ELR (cell line): ENCODE results near the gene CDK15.

ENCODE experiments used
- DNase-seq: peaks from one replicate; pipeline ENCODE4 v3.0.0-alpha.2; 2015; ENCODE audit warnings: low read depth

Gene CDK15

DNA sequence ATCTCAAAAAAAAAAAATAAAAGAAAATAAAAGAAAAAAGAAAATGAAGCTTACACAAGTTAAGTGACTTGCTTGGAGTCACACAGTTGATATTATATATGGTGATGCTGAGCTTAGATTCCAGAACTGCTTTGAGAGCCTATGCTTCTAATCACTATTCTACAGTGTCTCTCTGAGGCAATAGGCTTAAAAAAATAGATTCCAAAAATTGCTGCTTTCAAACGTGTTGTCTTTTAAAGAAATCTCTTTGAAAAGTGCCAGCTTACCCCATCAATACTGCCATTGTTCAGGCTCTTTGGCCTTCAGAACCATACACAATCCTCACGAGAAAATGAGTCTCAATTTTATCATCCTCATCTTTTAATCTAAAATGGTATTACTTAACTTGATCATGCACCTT lies 102.6 kb downstream of the CDK15 start:
- peak; percentile 24 for DNase-seq

DNA sequence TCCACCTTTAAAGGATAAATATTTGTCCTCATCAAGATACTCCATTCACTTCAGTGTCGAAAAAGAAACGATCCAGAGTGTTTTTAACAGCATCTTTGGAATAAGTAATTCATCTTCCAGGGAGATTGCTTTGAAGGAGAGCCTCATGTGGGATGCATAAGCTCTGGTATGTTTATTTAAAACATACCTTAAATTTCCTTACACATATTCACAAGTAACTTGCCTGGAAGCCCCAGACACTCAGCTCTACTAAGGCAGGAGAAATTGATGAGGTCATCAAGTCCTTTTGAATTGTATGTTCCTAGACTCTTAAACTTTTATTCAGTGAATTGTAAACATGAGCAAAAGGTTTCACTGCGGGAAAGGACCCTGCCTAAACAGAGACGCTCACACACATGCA lies 103.0 kb downstream of the CDK15 start:
- DNase-seq, result peak; percentile 90

DNA sequence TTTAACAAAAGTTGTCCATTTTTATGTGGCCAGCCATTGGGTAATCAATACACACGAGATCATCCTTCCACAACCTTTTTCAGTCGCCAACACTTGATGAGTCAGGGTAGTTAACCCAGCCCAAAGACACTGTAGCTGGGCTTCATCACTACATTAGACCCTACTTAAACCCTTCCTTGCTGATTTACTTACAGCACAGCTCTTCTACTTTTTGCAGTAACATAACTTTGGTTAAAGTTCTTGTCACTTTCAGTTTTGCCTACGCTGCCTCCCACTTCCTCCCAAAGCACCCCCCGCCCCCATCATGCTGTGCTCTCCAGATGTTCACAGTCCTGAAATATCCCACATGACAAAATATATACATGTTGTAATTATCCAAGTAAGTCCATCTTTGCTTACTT lies 103.6 kb downstream of the CDK15 start:
- DNase-seq, result peak; percentile 72

DNA sequence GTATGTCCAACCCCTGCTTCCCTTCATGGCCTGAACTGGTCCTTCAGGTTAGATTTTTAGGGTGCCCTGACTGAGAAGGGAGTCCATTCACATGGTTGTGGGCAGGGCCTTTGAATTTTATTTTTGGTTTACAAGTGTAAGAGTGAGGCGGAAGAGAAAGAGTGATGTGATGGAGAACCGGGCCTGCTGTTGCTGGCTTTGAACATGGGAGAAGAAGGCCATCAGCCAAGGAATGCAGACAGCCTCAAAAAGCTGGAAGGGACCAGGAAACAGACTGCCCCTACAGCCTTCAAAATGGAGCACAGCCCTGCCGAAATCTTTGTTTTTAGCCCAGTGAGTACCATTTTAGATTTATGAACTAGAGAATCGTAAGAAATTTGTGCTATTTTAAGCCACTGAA lies 105.0 kb downstream of the CDK15 start:
- DNase-seq, result no peak

DNA sequence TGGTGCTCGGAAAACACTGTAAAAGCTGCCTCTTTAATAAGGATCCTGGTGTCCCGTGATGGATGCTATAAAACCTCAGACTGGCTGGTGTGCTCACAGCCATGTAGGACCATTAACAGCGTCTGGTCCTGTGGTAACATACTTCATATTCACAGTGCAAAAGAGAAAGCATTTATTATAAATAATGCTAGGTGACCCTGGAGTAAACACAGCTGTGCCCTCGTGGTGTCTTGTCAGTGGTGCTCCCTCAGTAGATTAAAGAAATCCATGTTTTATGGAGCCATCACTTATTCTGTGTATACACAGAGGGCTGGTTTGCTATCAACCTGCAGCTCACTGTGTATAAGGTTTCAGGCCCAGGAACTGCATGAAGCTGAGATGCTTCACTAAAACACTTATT lies 106.9 kb downstream of the CDK15 start:
- DNase-seq, result no peak

DNA sequence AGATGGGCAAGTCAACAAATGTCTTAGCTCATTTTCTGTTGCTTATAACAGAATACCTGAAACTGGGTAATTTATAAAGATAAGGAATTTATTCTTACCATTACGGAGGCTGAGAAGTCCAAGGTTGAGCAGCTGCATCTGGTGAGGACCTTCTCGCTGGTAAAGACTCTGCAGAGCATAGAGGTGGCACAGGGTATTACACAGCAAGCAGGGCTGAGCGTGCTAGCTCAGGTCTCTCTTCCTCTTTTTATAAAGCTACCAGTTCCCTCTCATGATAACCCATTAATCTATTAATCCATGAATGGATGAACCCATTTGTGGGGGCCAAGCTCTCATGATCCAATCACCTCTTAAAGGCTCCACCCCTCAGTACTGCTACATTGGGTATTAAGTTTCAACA lies 109.1 kb downstream of the CDK15 start:
- no peak for DNase-seq

DNA sequence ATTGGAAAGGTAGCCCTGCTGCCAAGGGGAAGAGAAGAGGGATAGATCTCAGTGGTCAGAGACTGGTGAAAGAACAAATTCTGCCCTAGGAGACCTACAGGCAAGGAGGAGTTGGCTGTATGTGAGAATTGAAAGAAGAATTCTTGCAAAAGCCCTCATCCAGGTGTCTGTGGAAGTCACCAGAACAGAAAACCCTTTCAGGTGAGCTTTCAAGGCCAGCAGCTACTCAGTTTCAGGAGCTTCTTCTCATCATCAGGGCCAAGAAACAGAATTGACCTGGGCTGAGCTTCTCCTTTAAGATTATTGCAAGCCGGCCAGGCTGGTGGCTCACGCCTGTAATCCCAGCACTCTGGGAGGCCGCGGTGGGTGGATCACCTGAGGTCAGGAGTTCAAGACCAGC lies 110.2 kb downstream of the CDK15 start:
- DNase-seq, result no peak

DNA sequence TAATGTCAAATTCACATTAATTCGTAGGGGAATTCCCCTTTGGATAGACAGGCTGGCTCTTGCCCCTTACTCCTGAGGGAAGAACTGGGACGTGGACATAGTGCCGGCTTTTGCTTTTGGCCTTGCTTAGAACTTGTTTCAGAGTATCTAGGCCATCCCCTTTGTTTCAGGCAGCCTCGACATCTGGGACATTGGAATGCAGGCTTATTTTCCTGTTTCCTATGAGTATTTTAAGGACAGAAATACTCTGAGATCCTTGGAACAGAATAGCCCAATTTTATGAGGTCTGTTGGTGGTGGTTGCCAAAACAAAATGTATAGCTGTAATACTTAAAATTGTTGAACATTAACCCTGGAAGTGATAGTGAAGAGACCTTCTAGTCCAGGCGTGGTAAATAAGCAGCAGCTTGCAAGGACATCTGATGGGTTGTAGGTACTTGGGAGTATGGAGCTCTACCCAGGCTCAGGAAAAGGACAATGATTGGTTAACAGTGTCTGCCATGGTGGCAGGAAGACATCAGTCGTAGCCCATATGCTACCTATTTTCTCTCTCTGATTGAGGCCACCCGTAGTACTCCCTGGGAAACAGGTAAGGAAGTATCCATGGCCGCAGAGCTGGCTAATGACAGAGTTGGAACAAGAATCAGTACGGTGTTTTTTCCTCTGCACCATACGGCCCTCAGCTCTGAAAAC lies 112.4 kb downstream of the CDK15 start:
- no peak for DNase-seq

DNA sequence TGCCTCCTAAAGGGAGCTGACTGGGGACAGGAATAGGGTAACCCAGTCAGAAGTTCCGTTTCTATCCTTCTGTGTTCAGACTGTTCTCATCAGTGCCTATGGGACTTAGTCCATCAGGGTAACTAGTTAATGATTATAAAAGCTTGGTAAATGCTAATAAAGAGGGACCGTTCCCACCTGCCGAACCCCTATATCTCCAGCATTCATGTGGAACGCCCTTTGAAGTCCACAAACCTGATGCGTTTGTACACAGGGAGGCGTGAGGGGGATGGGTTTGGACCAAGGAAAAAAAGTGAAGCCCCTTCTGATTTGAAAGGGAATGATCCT lies 112.9 kb downstream of the CDK15 start:
- no peak for DNase-seq

DNA sequence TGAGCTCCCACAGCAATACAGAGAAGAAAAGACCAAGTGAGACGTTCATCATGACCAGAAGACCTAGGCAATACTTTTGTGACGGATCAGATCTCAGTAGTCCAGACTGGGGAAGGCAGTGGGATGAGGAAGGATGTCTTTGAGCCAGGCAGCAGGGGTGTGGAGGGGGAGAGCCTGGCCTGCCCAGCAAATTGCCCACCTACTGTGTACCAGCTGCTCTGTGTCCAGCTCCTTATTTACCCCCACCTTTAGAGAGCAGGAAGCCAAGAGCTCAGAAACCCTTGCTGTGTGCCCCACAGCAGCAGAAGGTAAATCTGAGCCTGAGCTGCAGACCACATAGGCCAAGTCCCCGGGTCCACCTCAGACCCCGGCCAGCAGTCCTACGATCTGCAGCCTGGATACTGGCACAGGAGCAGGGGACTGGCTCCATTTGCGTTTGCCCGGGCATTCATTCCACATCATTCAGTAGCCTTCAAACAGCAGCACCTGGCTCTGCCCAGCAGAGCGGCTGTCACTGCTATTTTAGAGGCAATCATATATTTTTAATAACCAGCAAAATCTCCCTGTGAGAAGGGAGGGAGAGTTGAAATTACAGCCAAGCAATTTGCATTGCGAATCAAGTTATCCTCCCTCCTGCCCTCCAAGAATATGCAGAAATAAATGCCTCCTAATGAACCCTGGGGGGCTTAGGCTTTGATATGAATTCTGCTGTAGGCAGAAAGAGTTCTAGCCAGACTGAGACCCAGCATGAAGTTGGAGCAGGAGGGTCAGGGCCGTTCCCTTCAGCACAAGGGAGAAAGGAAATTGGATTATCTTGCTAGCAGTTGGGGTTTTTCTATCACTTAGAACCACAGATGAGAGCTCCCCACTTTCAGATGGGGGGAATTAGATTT lies 117.3 kb downstream of the CDK15 start:
- DNase-seq, result no peak

DNA sequence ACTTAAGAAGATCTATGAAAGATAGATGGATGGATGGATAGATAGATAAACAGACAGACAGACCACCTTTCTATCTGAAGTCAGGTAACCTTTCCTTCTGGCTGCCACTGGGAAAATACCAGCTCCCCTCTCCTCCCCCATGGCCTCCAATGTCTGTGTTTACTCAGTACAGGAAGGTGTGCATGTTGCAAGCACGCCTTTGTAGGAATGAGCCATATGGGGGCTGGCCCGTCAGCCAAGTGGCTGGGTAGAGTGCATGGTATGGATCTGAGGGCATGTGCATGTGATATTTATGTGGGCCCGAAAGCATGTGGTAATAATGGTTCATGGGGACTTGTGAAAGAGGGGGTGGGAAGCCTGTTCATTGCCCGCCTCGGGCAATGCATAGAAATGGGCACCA lies 118.1 kb downstream of the CDK15 start:
- no peak for DNase-seq

DNA sequence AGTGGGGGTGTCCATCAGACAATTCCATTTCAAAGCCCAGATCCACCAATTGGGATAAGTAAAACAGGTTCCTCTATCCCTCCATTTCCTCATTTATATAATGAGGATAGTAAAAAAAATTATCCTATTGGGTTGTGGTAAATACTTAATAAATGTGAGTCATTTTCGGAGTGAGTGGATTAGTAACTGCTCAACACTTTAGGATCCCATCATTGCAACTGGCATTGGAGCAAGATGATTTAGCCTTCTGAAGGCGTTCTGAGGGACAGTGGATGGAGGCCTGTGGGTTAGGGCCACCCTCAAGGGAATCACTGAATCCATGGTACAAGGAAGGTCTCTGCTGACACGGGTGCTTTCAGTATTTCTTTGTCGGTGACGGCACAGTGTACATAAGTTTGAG lies 118.7 kb downstream of the CDK15 start:
- peak; percentile 16 for DNase-seq

DNA sequence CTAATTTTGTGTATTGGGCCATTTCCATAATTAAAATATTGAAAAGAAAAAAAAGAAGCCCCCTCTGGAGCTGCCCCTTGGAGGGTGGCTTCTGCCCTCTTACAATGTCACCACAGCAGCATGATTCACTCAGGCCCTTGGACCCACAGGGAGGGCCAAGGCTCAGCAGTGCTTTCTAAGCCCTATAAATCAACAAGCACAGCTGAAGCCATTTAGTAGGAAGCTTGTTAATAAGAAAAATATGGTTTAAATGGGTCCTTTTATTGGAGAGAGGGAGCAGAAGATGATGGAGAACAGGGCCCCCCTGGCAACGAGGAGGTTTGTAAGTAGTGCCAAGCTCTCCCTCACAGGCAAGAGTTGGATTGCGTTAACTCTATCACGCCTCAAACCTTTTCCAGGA lies 119.7 kb downstream of the CDK15 start:
- DNase-seq, result no peak

DNA sequence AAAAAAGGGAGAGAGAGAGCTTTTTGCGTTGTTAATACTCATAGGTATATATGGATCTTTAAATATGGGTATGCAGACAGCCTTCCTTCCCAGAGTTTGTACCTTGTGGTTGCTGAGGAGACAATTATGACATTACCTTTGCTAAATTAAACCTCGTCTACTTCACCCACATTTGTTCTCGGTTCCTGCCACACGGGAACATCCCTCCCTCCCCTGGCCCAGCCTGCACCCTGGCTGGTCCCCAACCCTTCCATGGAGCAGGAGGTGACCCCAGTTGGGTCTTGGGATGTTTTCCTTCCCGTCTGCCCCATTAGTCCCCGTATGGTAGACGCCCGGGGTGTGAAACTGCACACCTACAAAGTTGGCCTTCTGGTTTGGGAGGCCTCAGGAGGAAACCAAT lies 122.0 kb downstream of the CDK15 start:
- DNase-seq, result no peak

DNA sequence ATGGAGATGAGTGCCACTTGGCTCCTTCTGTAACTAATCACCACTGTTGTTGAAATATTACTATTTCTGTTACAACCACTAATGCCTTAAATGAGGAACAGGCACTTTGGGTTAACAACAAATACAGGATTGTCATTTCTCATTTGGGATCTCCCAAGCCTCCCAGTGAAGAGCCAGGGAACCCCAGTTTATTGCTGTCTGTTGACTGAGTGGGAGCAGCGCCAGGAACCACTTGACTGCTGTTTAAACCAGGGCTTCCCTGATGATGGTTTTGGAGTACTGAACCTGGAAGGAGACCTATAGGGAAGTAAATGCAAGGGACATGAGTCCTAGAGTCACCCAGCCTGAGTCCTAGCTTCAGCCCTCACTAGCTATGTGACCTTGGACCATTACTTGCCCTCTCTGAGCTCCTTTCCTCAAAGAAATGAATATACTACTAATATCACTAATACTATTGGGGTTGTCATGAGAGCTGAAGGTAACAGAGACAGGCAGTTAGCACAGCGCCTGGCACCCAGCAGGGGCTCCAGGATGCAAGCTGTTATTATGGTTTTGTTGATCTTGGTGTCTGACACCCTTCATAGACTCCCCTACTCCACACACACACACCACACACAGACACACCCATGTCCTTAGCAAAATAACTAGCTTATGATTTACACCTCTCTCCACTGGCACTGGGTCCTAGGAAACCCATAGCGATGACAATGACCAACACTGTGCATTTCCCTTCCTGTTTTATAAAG lies 123.1 kb downstream of the CDK15 start:
- DNase-seq, result no peak

DNA sequence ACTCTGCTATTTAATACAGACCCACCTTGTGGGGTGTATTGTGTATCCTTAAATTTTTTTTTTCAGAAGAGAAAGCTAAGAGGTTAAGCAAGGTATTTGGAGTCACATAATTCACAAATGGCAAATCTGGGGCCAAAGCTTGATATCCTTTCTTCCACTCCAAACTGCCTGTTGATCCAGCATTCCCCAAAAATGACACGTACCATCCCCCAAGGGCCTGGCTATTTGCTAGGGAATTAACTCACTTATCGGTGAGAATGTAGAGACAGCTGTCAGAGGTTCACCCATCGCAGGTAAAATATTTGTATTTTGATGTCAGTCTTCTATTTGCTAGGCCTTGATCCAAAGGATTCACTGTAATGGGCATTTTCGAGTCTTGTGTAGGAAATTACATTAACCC lies 123.7 kb downstream of the CDK15 start:
- no peak for DNase-seq

DNA sequence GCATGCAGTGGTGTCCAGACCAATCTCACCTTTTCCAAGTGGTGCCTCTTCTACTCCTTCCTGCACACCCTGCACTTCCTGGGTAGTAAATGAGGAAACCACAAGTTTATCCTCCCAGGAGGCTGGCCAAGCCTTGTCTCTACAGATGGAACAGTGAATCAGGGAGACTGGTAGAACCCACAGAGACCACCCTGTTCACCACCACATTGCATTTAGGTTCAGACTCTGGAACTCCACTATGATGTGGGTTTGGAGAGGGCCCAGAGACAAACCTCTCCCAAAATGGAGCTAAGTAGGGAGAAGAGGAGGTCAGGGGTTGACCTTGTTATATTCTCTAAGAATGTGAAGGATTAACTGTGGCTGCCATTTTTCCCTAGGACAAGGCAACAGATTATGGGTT lies 124.5 kb downstream of the CDK15 start:
- no peak for DNase-seq

DNA sequence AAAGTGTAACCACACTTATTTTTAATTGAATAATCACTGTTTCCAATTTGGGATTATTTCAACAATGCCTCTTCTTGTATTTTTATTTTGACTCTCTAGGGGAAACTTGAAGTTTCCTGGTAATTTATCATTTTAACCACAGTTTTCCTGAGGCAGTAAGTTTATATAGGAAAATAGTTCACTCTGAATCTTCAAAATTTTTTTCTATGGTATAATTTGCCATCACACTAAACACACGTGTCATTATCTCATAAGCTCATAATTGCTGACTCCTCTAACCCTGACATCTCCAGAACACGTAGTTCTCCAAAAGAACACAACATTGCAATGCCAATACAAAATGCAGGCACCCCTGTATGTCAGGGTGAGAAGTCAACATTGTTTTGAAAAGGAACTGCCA lies 125.1 kb downstream of the CDK15 start:
- DNase-seq, result no peak

DNA sequence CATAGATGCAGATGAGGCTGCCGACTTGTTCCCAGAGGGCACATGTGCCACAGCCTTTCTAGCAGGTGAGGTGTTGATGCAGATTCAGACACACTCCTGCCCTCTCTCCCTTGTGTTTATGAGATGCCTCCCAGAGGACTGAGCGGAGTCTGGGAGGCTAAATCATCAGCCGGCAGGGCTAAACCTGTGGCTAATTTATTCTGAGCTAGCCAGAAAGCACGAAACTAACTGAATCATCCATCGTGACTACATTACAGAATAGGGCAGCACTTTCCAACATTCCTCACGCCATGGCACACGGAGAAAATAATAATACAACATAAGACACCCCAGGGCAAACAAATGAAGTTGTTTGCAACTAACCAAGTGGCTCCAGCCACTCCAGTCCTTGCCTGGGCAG lies 125.6 kb downstream of the CDK15 start:
- DNase-seq, result peak; percentile 64

DNA sequence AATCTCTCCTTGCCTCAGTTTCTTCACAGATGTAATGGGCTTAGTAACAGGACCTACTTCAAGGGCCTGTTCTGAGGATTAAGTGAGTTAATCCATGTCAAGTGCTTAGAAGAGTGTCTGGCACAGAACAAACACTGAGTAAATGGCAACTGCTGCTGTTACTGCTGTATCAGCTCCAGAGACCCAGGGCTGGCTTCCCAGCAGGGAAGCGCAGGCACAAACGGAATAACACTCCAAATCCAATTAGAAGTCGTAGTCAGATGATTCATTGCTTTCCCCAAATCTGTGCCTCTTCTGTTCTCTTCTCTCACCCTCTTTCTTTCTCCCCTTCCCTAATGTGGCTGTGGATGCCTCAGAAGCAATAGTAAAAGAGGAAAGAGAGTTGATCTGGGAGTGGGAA lies 126.2 kb downstream of the CDK15 start:
- no peak for DNase-seq

DNA sequence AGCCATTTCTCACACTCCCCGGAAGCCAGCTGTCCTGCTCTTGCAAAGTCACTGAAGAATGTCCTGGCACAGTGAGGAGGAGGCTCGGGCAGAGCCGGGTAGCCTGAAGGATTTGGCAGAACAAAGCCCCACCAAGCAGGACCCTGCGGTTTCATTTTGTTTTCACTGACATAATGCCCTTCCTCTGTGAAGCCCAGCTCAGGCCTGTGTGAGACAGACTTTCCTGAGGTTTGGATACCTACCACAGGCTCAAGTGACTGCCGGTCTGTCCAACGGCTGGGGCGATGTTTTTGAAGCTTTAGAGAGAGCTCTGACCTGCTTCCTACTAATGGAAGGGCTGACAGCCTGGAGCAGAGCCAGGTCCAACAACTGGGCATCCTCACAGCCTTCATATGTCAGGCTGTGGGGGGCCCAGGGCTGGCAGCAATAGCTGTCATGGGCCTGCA lies 127.5 kb downstream of the CDK15 start:
- DNase-seq, result no peak

DNA sequence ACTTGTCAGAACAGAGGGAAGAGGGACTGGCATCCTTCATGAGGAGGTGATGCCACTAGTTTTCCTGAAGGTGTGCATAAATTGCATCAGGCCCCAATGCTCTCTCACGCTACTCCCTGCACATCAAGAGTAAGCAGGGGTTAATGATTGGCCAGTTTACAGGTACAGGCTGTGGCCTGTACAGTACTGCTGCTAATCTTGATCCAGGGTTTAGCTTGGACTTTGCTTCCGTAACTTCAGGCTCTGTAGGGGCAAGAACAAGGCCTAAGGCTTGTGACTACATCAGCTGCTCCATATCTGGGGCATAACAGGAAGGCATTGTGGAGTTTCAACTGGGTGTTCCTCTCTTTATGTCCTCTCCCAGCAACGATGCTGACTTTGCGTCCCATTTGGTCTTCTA lies 130.5 kb downstream of the CDK15 start:
- DNase-seq, result no peak

DNA sequence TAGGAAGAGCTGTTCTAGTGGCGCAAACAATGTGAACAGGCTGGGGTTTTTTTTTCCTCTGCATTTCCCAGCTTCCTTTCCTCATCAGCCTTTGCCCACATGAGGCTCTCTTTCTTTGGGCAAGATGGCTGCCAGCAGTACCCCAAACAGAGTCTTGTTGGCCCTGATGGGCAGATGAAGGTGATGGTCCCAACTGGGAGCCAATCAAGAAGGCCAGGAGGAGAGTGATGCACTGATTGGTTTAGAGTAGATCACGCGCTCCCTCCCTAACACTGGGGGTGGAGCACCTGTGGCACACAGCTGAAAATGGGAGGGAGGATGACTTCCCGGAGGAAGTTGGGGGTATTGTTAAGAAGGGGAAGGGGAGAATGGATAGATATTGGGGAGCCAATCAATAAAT lies 131.0 kb downstream of the CDK15 start:
- no peak for DNase-seq
